HEK293 (cell line): ENCODE measurements around the gene PIGW.

Experiments used
- ELK4 ChIP-seq: IDR thresholded peaks from 2 replicates; pipeline ENCODE4 v1.6.1; 2011; ENCODE audit warnings: mild to moderate bottlenecking, low read depth, low read length, borderline replicate concordance
- GLIS2 ChIP-seq: fragments of 450-650 bp; formaldehyde crosslinking; IDR thresholded peaks from 2 replicates; pipeline ENCODE4 v1.5.1; 2016; ENCODE audit warnings: missing biosample characterization, missing genetic modification characterization
- HOXA7 ChIP-seq: sonication (generic); formaldehyde crosslinking; IDR thresholded peaks from 2 replicates; pipeline ENCODE4 v1.8.1; 2022; ENCODE audit warnings: missing genetic modification reagents, borderline replicate concordance
- KLF10 ChIP-seq: fragments of 450-650 bp; IDR thresholded peaks from 2 replicates; pipeline ENCODE4 v1.5.1; 2018; ENCODE audit warnings: missing biosample characterization, mild to moderate bottlenecking, missing genetic modification characterization
- KLF17 ChIP-seq: fragments of 450-650 bp; formaldehyde crosslinking; IDR thresholded peaks from 2 replicates; pipeline ENCODE4 v1.5.1; 2016; ENCODE audit warnings: missing biosample characterization, missing genetic modification characterization
- KLF7 ChIP-seq: fragments of 450-650 bp; formaldehyde crosslinking; IDR thresholded peaks from 2 replicates; pipeline ENCODE4 v1.5.1; 2016; ENCODE audit warnings: missing biosample characterization, missing genetic modification characterization, borderline replicate concordance
- RBAK ChIP-seq: fragments of 450-650 bp; formaldehyde crosslinking; IDR thresholded peaks from 2 replicates; pipeline ENCODE4 v1.5.1; 2016; ENCODE audit warnings: missing biosample characterization, missing genetic modification characterization
- TCF7L2 ChIP-seq: IDR thresholded peaks from 2 replicates; pipeline ENCODE4 v1.6.1; 2011; ENCODE audit warnings: low read depth, mild to moderate bottlenecking, inconsistent platforms, low read length, moderate library complexity, borderline replicate concordance
- ZBTB1 ChIP-seq: fragments of 450-650 bp; formaldehyde crosslinking; IDR thresholded peaks from 2 replicates; pipeline ENCODE4 v1.5.1; 2016; ENCODE audit warnings: missing biosample characterization, missing genetic modification characterization
- ZBTB26 ChIP-seq: fragments of 450-650 bp; formaldehyde crosslinking; optimal IDR thresholded peaks from 2 replicates; pipeline ENCODE3; 2016; ENCODE audit warnings: missing biosample characterization, mild to moderate bottlenecking, missing genetic modification characterization
- ZBTB7A ChIP-seq: fragments of 450-650 bp; formaldehyde crosslinking; IDR thresholded peaks from 2 replicates; pipeline ENCODE4 v1.5.1; 2016; ENCODE audit warnings: low read depth, missing biosample characterization, missing genetic modification characterization
- ZBTB8A ChIP-seq: fragments of 450-650 bp; formaldehyde crosslinking; IDR thresholded peaks from 2 replicates; pipeline ENCODE4 v1.5.1; 2016; ENCODE audit warnings: missing biosample characterization, missing genetic modification characterization
- ZNF146 ChIP-seq: fragments of 450-650 bp; formaldehyde crosslinking; IDR thresholded peaks from 2 replicates; pipeline ENCODE4 v1.5.1; 2016; ENCODE audit warnings: missing biosample characterization, missing genetic modification characterization
- ZNF2 ChIP-seq: fragments of 450-650 bp; formaldehyde crosslinking; IDR thresholded peaks from 2 replicates; pipeline ENCODE4 v1.5.1; 2016; ENCODE audit warnings: missing biosample characterization, missing genetic modification characterization
- ZNF221 ChIP-seq: fragments of 450-650 bp; formaldehyde crosslinking; IDR thresholded peaks from 2 replicates; pipeline ENCODE4 v1.5.1; 2017; ENCODE audit warnings: missing biosample characterization, missing genetic modification characterization, borderline replicate concordance
- ZNF24 ChIP-seq: fragments of 450-650 bp; formaldehyde crosslinking; IDR thresholded peaks from 2 replicates; pipeline ENCODE4 v1.5.1; 2016; ENCODE audit warnings: missing biosample characterization, missing genetic modification characterization
- ZNF248 ChIP-seq: fragments of 450-650 bp; formaldehyde crosslinking; IDR thresholded peaks from 2 replicates; pipeline ENCODE4 v1.5.1; 2017; ENCODE audit warnings: missing biosample characterization, missing genetic modification characterization
- ZNF324 ChIP-seq: fragments of 450-650 bp; formaldehyde crosslinking; IDR thresholded peaks from 2 replicates; pipeline ENCODE4 v1.5.1; 2016; ENCODE audit warnings: missing biosample characterization, missing genetic modification characterization
- ZNF391 ChIP-seq: fragments of 450-650 bp; formaldehyde crosslinking; IDR thresholded peaks from 2 replicates; pipeline ENCODE4 v1.5.1; 2016; ENCODE audit warnings: low read depth, missing biosample characterization, missing genetic modification characterization, borderline replicate concordance
- ZNF423 ChIP-seq: fragments of 450-650 bp; formaldehyde crosslinking; IDR thresholded peaks from 2 replicates; pipeline ENCODE4 v1.5.1; 2016; ENCODE audit warnings: missing biosample characterization, missing genetic modification characterization
- ZNF426 ChIP-seq: fragments of 450-650 bp; formaldehyde crosslinking; IDR thresholded peaks from 2 replicates; pipeline ENCODE4 v1.5.1; 2017; ENCODE audit warnings: missing biosample characterization, missing genetic modification characterization, mild to moderate bottlenecking, inconsistent platforms, moderate library complexity
- ZNF529 ChIP-seq: fragments of 450-650 bp; formaldehyde crosslinking; IDR thresholded peaks from 2 replicates; pipeline ENCODE4 v1.5.1; 2017; ENCODE audit warnings: missing genetic modification characterization, missing biosample characterization; ENCODE audit not compliant: insufficient replicate concordance
- ZNF596 ChIP-seq: fragments of 450-650 bp; IDR thresholded peaks from 2 replicates; pipeline ENCODE4 v1.5.0; 2018; ENCODE audit warnings: missing biosample characterization, mild to moderate bottlenecking, missing genetic modification characterization, moderate library complexity
- ZNF629 ChIP-seq: fragments of 450-650 bp; formaldehyde crosslinking; IDR thresholded peaks from 2 replicates; pipeline ENCODE4 v1.5.1; 2017; ENCODE audit warnings: missing biosample characterization, missing genetic modification characterization
- ZNF768 ChIP-seq: fragments of 450-650 bp; formaldehyde crosslinking; IDR thresholded peaks from 2 replicates; pipeline ENCODE4 v1.5.1; 2018; ENCODE audit warnings: missing biosample characterization, mild to moderate bottlenecking, missing genetic modification characterization
- ZNF776 ChIP-seq: fragments of 450-650 bp; formaldehyde crosslinking; IDR thresholded peaks from 2 replicates; pipeline ENCODE4 v1.5.0; 2017; ENCODE audit warnings: missing biosample characterization, missing genetic modification characterization, borderline replicate concordance
- ZNF785 ChIP-seq: fragments of 450-650 bp; formaldehyde crosslinking; IDR thresholded peaks from 2 replicates; pipeline ENCODE4 v1.5.1; 2016; ENCODE audit warnings: missing biosample characterization, missing genetic modification characterization
- ZNF843 ChIP-seq: fragments of 450-650 bp; formaldehyde crosslinking; IDR thresholded peaks from 2 replicates; pipeline ENCODE4 v1.5.1; 2016; ENCODE audit warnings: missing biosample characterization, missing genetic modification characterization
- ZSCAN16 ChIP-seq: fragments of 450-650 bp; formaldehyde crosslinking; IDR thresholded peaks from 2 replicates; pipeline ENCODE4 v1.5.1; 2016; ENCODE audit warnings: missing biosample characterization, missing genetic modification characterization
- ZSCAN18 ChIP-seq: fragments of 450-650 bp; formaldehyde crosslinking; IDR thresholded peaks from 2 replicates; pipeline ENCODE4 v1.5.1; 2016; ENCODE audit warnings: missing biosample characterization, missing genetic modification characterization
- TF ChIP-seq, protein P1 (sequence below): fragments of 450-650 bp; formaldehyde crosslinking; IDR thresholded peaks from 2 replicates; pipeline ENCODE4 v1.5.1; 2016; ENCODE audit warnings: missing biosample characterization, missing genetic modification characterization

PIGW gene

GRCh38 chr17:36545465-36546417, 11.0 kb downstream of the PIGW start (continued):
- TF ChIP-seq KLF17 (tag by site-specific recombination), result no peak; the same call in none of the 2 replicates
- peak; percentile 45; the same call in 1 of the 2 replicates for TF ChIP-seq ZBTB7A (tag by site-specific recombination)
- no peak for TF ChIP-seq TCF7L2
- no peak for TF ChIP-seq ZNF426 (tag by site-specific recombination)
- peak; percentile 69; the same call in 1 of the 2 replicates for TF ChIP-seq ZNF391 (tag by site-specific recombination)
- TF ChIP-seq ZNF768 (tag by site-specific recombination), result peak; percentile 5; the same call in 1 of the 2 replicates
- TF ChIP-seq ZNF596 (tag by site-specific recombination), result no peak
- TF ChIP-seq ZNF629 (tag by site-specific recombination), result peak; percentile 66
- TF ChIP-seq ELK4, result no peak
- TF ChIP-seq ZNF423 (tag by site-specific recombination), result peak; percentile 79
- TF ChIP-seq ZNF843 (tag by site-specific recombination), result peak; percentile 62
- TF ChIP-seq, protein P1, sequence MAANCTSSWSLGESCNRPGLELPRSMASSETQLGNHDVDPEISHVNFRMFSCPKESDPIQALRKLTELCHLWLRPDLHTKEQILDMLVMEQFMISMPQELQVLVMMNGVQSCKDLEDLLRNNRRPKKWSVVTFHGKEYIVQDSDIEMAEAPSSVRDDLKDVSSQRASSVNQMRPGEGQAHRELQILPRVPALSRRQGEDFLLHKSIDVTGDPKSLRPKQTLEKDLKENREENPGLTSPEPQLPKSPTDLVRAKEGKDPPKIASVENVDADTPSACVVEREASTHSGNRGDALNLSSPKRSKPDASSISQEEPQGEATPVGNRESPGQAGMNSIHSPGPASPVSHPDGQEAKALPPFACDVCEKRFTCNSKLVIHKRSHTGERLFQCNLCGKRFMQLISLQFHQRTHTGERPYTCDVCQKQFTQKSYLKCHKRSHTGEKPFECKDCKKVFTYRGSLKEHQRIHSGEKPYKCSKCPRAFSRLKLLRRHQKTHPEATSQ (tag by site-specific recombination), result peak; percentile 81; the same call in 1 of the 2 replicates
- TF ChIP-seq ZBTB1 (tag by site-specific recombination), result no peak
- TF ChIP-seq GLIS2, result peak; percentile 82
- TF ChIP-seq HOXA7 (CRISPR knock-in tag), result no peak
- peak; percentile 80 for TF ChIP-seq ZNF785 (tag by site-specific recombination)
- no peak for TF ChIP-seq ZNF221 (tag by site-specific recombination)
- 0 out of 2 replicates have a peak, but pooled peaks have one; percentile 7 for TF ChIP-seq ZSCAN18 (tag by site-specific recombination)
- TF ChIP-seq KLF7 (tag by site-specific recombination), result 0 out of 2 replicates have a peak, but pooled peaks have one; percentile 38
- TF ChIP-seq ZBTB8A, result no peak
- no peak; the same call in none of the 2 replicates for TF ChIP-seq ZNF324 (tag by site-specific recombination)
- no peak for TF ChIP-seq ZNF529 (tag by site-specific recombination)
- TF ChIP-seq RBAK (tag by site-specific recombination), result no peak
- TF ChIP-seq KLF10 (tag by site-specific recombination), result peak; percentile 66; the same call in 1 of the 2 replicates
- peak; percentile 92 for TF ChIP-seq ZBTB26 (tag by site-specific recombination)
- no peak for TF ChIP-seq ZNF248 (tag by site-specific recombination)
- no peak for TF ChIP-seq ZNF776 (tag by site-specific recombination)
- TF ChIP-seq ZSCAN16 (tag by site-specific recombination), result no peak
- peak; percentile 69; the same call in 1 of the 2 replicates for TF ChIP-seq ZNF2 (tag by site-specific recombination)
- TF ChIP-seq ZNF24 (tag by site-specific recombination), result peak; percentile 54; the same call in 1 of the 2 replicates
- peak; percentile 19; the same call in 1 of the 2 replicates for TF ChIP-seq ZNF146
